AG10803 (cell line): ENCODE data around the gene EMILIN2.

Source experiments
- DNase-seq: peaks from one replicate; pipeline ENCODE4 v3.0.0; 2010; ENCODE audit warnings: low read depth
- H3K4me3 ChIP-seq: 2 replicates; pipeline ENCODE4 v1.5.1; 2011; ENCODE audit warnings: mild to moderate bottlenecking, low read length, control low read depth
- TF ChIP-seq, protein P1 (sequence below): conservative IDR thresholded peaks from 2 replicates; pipeline ENCODE4 v1.5.1; 2011; ENCODE audit warnings: mild to moderate bottlenecking, low read length, control low read depth, inconsistent platforms

Gene EMILIN2

GRCh38 chr18:2890606-2891005, 43.8 kb downstream of the EMILIN2 start:
- no peak overlapping the region for H3K4me3 ChIP-seq
- TF ChIP-seq, protein P1, sequence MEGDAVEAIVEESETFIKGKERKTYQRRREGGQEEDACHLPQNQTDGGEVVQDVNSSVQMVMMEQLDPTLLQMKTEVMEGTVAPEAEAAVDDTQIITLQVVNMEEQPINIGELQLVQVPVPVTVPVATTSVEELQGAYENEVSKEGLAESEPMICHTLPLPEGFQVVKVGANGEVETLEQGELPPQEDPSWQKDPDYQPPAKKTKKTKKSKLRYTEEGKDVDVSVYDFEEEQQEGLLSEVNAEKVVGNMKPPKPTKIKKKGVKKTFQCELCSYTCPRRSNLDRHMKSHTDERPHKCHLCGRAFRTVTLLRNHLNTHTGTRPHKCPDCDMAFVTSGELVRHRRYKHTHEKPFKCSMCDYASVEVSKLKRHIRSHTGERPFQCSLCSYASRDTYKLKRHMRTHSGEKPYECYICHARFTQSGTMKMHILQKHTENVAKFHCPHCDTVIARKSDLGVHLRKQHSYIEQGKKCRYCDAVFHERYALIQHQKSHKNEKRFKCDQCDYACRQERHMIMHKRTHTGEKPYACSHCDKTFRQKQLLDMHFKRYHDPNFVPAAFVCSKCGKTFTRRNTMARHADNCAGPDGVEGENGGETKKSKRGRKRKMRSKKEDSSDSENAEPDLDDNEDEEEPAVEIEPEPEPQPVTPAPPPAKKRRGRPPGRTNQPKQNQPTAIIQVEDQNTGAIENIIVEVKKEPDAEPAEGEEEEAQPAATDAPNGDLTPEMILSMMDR: no peak
- DNase-seq: no peak

GRCh38 chr18:2891526-2892431, 45.0 kb downstream of the EMILIN2 start:
- TF ChIP-seq, protein P1: no peak
- no peak overlapping the region for H3K4me3 ChIP-seq
- DNase-seq: no peak

DNA sequence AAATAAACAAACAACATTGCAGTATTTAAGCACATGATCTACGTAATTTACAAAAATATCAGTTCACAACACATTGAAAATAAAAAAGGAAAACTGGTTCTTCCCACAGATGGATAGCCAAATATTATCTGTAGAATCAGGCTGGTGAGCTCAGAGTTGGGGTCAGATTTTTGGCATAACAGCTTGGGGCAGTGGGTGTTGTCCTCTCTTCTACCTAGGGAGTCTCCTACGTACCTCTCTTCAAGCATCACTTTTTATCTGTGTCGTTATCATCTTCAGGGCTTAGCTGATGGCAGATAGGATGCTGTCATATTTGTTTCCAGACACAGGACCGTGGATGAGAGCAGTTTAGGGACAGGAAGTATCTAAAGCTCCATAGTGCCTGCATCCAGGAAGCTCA, 46.2 kb downstream of the EMILIN2 start:
- TF ChIP-seq, protein P1: no peak
- H3K4me3 ChIP-seq: no peak overlapping the region
- DNase-seq: no peak

DNA sequence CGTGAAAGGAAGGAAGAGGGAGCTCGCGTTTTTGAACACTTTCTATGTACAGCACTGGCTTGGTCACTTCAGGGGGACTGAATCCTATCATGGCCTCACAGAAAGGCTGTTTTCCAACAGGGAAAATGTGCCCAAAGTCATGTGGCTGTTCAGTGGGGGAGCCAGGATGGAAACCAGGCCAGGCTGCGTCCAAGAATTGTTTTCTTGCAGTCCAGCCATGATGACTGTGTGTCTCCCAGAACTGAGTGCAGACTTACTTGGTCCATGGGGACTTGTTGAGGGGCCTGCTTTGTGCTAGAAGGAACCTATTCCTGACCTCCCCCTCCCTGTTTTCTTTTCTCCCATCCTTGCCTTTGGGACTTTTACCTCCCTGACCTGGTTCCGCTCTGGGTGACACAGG, 46.9 kb downstream of the EMILIN2 start:
- no peak overlapping the region for H3K4me3 ChIP-seq
- TF ChIP-seq, protein P1: no peak
- DNase-seq: no peak

DNA sequence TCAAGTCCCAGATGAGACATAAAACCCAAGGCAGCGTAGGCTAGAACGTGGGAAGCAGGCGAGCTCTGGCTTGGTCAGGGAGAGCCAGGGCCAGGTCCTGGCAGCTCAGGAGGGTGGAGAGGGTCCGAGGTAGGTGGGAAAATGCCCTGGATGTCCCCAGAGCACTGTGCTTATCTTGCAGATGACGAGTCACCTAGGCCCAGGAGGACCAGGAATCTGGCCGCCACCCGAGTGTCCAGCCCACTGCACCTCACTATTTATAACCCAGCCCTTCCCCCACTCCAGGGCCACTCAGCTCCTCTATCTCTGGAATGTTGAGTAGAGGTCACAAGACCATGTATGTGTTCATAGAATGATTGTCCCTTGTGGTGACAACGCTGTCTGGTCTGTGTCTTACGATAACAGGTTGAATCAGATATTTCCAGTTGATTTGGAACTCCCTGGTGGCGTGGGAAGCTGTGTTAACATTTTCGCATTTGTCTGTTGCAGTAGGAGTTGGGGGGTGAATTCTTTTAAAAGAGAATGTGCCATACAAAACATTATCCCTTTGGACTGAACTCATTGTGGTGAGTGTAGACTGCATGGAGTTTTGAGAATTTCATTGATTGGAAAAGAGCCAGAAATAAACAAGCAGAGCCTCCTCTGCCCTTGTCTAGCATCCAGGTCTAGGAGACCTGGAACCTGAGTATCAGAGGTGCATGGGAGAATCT, 47.5 kb downstream of the EMILIN2 start:
- no peak for DNase-seq

GRCh38 chr18:2894841-2895370, 48.1 kb downstream of the EMILIN2 start:
- no peak for DNase-seq
- H3K4me3 ChIP-seq: no peak overlapping the region
- TF ChIP-seq, protein P1: no peak

More for the DNA sequence above, 47.5 kb downstream of the EMILIN2 start:
- TF ChIP-seq, protein P1: no peak
- no peak overlapping the region for H3K4me3 ChIP-seq
